NCI-H1694 treated with DMSO at 0.1 percent for 48 hours (cell line): Measurements from ENCODE around the gene POLR2C.
A peak's percentile ranks its signal among the peaks of the same experiment; 100 is the strongest.
"Not testable (repeated sequence)": the region's sequence is repeated elsewhere in the genome, so short reads cannot be mapped to it uniquely, and the experiment has no call there.

Experiments used
- DNase-seq: peaks from one replicate; lab custom pipeline; 2025; lab: John Stamatoyannopoulos, UW

The POLR2C gene

DNA sequence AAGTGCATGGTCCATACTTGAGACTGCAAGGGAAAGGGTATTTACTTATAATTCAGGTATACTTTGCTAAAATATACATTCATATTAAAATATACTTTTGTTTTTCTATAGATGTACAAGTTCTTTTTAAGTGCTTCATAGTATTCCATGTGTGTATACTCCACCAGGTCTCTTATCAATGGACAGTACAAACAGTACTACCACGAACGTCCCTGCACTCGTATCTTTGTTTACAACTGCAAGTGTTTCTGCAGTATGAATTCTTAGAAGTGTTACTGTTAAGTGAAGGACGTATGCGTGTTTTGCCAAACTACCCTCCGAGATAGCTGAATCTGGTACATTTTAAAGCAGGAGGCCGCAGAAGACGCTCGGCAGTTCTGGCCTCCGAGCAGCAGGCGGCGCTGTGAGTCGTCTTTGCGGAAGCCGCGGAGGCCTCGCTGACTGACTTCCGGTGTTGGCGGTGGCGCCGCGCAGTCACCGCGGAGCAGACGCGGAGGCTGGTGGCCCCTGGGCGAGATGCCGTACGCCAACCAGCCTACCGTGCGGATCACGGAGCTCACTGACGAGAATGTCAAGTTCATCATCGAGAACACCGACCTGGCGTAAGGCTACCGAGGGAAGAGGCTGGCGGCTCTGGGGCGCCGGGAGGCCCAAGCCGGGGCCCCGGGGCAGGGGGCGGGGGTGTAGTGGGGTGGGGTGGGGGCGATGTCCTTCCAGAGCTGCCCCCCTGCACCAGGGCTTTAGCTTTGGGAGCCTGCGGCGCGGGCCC is at the start of gene POLR2C:
Gene POLR2C, plus strand, starts transcription at position 471 of the 769 bp plus-strand sequence. Its CDS starts 46 bp downstream, at position 517.
- peak; percentile 52 for DNase-seq

DNA sequence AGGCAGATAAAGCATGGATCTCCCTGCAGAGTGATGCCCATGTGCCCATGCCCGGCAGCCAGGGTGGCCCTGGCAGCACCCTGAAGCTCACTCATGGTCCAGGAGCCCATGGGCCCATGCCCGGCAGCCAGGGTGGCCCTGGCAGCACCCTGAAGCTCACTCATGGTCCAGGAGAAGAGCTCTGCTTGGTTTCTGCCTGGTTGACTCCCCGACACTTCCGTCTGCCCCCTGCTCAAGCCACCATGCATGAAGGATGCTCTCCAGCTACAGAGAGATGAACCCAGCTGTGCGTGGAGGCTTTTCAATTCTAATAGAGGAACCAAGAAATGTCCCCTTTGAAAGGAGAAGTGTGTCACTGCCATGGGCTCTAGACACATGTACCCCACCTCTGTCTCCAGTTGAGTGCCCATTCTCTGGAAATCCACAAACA is 49.2 kb upstream of the POLR2C start:
- DNase-seq: no peak

DNA sequence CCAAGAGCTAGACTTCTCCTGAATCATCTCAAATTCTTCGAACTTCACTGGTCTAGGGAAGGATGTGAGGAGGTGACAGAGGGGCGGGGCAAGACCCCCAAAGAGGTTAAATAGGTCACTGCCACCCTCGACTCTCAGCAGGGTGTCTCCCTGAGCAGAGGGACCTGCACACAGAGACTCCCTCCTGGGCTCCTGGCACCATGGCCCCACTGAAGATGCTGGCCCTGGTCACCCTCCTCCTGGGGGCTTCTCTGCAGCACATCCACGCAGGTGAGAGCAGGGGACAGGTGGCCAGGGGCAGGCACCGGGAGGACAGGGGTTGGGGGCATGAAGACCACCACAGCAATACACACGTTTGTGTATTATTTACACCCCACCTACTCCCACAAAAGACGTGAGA is 48.7 kb upstream of the POLR2C start:
- DNase-seq: no peak

DNA sequence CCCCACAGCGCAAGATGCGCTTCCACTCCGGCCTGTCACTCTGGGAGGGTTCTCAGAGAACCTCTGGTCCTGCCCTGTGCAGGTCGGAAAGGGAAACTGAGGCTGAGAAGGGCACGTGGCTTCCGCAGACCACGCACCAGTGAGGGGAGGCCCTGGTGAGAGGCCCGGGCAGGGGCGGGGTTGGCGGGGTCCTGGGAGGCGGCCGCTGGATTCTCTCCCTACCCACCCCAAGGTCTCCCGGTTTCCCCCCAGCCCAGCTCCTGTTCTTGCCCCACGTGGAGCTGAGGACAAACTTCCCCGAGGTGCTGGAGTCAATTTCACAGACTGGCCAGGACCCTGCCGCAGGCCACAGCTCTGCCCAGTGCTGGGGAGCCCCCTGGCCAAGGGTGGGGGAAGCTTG is 46.4 kb upstream of the POLR2C start:
- DNase-seq: no peak

DNA sequence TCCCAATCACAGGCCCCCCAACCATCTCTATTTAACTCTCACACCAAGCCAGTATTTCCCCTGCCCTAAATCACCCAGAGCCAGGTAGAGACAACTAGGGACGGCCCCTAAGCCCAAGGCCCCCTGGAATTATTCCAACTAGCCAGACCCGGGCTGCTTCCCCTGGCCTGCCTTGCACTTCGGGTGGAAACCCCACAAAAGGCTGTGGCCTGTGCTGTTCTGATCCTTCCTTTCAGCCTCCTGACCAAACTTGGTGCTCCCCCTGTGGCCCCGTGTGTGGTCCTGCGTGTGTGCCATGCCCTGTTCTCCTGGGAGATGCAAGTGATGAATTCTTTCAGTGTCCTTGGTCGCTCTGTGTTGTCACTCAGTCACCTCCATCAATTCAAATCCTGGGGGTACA is 43.0 kb upstream of the POLR2C start:
- no peak for DNase-seq

DNA sequence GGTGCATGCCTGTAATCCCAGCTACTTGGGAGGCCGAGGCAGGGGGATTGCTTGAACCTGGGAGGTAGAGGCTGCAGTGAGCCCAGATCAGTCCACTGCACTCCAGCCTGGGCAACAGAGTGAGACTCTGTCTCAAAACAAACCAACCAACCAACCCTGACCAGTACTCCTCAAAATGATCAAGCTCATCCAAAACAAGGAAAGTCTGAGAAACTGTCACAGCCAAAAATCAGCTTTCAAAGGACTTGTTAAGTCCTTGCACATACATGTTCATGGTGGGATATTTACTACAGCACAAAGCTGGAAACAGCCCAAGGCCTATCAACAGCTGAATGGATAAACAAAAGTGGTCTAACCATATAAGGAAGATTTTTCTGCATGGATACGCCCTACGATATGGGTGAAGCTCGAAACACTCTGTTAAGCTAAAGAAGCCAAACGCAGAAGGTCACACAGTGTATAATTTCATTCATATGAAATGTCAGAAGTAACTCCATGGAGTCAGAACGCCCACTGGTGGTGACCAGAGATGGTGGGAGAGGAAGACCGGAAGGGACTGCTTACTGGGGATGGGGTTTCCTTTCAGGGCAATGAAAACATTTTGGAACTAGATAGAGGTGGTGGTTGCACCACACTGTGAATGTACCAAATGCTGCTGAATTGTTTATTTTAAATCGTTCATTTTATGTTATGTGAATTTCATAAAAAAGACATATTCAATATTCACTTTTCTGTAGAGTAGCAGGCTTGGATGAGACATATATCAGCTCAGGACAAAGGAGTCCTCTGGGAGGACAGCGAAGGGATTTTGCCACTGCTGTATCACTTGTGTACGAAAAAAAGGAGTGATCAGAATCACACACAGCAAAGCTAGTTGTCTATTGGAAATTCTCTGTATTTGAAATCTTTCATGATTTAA is 40.2 kb upstream of the POLR2C start:
- DNase-seq: peak; percentile 39

DNA sequence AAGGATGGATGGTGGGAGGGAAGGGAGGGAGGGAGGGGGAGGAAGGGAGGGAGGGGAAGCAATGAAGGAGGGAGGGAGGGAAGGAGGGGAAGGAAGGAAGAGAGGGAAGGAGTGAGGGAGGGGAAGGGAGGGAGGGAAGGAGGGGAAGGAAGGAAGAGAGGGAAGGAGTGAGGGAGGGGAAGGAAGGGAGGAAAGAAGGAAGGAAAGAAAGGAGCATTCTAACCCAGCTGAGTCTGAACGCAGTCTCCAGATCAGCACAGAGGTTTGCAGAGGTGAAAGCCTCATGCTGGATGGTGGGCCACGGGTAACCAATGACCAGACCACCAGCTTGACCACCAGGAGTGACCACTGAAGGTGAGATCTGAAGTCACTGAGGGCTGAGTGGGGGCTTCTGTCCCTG is 39.3 kb upstream of the POLR2C start:
- DNase-seq: no peak

DNA sequence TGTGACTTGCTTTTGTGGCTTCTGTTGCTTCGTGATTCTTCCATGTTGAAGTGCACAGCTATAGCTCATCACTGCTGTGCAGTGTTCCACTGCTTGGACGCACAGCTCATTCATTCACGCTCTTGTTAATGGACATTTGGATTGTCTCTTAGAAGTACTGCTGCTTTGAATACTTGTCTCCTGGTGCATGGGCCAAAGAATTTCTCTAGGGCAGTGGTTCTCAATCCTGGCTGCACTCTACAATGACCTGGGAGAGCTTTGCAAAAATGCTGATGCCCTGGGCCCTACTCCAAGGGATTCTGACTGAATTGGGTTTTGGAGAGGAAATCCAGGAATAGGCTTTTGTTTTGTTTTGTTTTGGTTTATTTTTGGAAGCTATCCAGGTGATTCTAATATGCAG is 37.9 kb upstream of the POLR2C start:
- no peak for DNase-seq

DNA sequence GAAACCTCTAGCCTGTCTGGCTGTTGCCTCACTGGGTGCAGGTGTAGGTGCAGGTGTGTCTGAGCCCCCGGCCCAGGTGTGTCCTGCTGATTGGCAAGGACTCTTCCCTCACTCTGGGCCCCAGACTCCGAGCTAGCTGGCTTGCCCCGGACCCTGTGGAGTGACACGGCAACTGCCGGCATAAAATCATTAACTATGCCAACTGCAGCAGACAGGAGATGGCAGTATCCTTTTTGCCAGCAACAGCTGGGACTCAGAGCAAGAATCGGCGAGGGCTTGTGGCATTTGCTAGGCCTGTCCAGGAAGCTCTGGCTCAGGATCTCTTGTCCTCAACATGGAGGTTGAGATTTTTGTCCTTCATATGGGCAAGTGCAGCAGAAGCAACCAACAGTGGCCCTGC is 36.1 kb upstream of the POLR2C start:
- no peak for DNase-seq

DNA sequence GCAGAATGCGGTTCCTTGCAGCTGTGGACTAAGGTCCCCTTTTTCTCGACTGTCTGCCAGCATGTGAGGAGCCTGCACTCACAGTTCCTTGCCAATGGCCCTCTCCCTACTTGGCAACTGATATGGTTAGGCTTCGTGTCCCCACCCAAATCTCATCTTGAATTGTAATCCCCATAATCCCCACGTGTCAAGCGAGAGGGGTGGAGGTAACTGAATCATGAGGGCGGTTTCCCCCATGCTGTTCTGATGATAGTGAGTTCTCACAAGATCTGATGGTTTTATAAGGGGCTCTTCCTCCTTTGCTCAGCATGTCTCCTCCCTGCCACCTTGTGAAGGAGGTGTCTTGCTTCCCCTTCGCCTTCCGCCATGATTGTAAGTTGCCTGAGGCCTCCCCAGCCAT is 35.2 kb upstream of the POLR2C start:
- no peak for DNase-seq

DNA sequence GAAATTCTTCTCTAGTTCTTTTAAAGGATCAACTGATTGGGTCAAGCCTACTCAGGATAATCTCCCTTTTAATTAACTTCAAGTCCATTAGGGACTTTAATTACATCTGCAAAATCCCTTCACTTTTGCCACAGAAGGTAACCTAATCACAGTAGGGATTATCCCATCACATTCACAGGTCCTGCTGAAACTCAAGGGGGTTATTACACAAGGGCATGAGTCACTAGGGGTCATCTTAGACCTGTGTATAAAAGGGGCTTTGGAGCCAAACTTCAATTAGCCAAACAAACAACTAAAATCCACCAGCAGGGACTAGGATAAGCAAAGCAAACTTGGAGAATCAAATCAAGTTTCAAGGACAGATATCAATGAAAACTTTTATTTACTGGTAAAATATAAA is 34.7 kb upstream of the POLR2C start:
- DNase-seq: no peak

DNA sequence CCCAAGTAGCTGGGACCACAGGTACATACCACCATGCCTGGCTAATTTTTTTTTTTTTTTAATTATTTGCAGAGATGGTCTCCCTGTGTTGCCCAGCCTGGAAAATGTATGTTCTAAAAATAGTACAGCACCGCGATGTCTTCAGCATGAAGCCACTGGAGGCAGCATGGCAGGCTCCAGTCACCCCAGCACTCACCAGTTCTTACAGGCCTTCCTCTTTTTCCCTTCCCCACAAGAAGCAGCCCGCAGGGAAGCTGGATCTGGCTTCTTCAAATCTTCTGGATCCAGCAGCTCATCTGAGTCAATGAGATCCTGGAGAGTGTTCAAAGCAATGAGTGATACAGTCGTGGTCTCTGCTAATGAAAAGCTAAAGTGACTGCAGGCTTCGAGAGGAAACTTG is 31.5 kb upstream of the POLR2C start:
- DNase-seq: no peak

DNA sequence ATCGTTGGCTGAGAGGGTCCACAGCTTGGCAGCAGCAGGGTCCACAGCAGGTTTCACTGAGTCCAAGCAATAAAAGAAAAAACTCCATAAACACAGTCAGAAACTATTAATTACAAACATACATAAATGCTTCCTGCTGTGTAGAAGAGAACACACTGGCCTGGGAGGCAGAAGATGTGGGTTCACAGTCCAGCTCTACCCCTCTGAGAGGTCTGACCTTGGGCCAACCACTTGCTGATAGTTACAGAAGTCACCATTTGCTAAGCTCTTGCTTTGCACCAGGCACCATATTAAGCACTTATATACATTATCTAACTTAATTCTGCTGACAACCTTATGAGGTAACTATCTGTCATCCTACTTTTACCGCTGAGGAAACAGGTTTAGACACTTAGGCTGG is 30.0 kb upstream of the POLR2C start:
- no peak for DNase-seq

DNA sequence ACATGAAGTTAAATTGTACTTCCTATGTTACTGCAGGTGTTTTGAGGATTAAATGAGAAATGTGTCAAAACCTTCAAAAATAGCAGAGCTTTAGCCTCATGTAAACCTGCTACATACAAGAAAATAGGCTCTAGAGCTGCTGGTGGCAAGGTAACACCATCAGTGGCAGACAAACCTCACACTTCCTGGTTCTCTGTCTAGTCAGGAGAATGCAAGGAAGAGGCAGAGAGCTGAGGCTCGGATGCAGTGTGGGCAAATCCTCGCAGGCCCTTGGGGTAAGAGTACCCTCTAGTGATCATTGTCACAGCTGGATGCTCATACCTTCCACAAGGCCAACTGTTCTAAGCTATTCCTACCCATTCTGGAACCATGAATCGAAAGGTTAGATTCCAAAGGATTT is 29.5 kb upstream of the POLR2C start:
- no peak for DNase-seq

DNA sequence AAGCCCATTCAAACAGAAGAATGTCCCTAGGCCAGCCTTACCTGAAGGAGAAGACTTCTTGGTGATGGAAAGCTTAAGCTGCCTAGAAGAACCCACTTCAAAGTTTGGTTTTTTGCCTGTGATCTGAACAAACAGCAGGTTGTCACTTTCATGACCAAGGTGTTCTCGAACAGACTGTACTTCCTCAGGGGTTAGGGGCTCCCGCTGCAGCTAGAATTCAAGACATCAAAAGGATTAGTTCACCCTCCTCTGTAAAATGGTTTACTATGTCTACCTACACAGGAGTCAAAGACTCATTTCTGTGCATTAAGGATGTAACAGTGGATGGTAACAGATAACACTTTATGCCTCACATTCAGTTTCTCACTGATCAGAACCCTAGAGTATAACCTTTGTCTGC is 28.5 kb upstream of the POLR2C start:
- no peak for DNase-seq

DNA sequence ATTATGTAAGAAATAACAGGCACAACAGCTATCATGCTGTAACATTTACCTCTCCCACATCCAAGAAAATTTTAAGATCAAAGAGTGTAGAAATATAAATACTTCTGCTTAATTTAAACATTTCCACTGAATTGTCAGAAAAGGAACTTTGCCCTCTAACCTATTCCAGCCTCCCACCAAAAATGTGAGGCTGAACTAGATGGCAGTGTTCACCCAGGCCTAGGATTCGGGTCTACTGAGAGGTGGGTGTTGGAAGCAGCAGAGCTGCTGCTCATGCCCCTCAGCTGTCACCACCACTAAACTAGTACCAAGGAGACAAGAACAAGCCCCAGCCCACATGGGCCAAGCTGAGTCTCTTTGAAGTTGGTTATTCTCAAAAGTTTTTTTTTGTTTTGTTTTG is 26.6 kb upstream of the POLR2C start:
- no peak for DNase-seq

DNA sequence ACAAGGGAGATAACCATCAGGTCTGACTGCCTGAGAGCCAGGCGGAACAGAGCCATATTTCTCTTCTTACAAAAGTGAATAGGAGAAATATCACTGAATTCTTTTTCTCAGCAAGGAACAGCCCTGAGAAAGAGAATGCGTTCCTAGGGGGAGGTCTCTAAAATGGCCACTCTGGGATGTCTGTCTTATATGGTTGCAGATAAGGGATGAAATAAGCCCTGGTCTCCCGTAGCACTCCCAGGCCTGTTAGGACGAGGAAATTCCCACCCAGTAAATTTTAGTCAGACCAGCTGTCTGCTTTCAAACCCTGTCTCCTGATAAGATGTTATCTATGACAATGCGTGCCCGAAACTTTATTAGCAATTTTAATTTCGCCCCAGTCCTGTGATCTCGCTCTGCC is 22.5 kb upstream of the POLR2C start:
- DNase-seq: not testable (repeated sequence)

DNA sequence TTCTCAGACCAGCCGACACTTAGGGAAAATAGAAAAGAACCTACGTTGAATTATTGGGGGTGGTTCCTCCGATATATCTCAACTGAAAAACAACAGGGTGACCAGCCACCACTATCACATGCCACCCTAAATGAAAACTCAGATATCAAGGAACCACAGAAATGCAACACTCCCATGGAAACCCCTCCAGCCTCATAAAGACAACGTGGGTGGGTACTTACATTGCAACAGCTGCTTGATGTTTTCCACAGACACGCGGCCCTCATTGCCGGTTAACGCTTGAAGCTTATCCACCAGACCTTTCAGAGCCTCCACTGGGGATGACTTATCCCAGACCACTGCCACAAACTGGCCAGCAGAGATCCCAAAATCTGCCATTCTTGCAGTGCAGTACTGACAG is 21.9 kb upstream of the POLR2C start:
- DNase-seq: not testable (repeated sequence)

DNA sequence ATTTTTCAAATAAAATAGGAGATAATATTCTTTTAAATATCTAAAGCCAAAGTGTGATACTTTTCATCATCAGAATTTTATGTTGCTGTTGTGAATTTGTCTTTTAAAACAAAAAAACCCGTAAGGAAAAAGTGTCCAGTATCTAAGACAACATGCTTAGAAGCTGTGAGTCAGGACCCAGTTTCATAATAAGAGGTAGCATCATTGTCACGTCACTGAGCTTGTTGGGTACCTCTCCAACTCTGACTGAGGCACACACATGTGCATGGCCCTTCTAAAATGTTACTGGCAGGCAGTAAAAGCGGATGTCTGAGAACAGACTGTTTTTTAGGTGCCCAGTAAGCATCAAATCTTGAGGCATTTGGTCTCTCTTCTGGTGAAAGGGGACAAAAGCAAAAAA is 17.8 kb upstream of the POLR2C start:
- no peak for DNase-seq

DNA sequence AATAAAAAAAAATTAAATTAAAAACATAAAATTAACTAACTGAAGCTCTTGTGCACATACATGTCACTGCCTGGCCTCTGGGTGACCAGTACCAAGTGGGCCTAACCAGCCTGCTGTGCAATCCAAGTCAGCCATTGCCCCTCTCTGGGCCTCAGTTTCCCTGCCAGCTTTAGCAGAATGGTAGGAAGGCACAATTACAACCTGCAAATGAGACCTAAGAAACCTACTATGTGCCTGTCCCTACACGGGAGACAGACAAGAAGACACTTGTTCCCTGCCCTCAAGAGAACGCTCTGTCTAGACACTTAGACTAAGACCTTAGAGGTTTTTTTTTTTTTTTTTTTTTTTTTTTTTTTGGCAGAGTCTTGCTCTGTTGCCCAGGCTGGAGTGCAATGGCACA is 17.0 kb upstream of the POLR2C start:
- DNase-seq: no peak

DNA sequence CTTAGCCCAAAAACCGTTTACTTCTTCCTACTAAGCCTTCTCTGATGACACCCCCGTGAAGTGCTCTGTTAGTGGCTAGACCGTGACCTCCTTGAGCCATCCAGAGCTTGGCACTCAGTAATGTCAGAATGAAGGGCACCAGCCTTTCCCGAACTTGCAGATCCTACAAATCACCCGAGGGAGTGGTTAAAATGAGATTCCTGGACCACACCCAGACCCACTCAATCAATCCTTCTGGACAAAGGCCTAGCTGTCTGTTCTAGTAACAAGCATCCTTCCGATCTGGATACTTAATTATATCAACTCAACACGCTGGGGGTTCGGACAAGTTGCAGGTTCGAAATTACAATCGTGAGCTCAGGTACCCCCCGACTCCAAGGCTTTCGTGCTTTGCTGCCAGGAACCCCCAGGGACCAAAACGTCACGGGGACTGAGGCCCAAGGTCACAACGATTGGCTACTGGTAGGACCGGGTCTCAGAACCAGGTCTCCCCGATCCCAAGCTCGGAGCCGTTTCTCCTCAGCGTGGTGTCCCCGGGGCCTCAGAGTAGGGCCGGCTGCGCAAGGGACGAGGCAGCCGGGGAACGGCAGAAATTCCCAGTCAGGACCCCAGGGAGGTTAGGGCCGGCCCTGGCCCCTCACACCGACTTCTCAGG is 15.8 kb upstream of the POLR2C start:
- DNase-seq: peak; percentile 14

DNA sequence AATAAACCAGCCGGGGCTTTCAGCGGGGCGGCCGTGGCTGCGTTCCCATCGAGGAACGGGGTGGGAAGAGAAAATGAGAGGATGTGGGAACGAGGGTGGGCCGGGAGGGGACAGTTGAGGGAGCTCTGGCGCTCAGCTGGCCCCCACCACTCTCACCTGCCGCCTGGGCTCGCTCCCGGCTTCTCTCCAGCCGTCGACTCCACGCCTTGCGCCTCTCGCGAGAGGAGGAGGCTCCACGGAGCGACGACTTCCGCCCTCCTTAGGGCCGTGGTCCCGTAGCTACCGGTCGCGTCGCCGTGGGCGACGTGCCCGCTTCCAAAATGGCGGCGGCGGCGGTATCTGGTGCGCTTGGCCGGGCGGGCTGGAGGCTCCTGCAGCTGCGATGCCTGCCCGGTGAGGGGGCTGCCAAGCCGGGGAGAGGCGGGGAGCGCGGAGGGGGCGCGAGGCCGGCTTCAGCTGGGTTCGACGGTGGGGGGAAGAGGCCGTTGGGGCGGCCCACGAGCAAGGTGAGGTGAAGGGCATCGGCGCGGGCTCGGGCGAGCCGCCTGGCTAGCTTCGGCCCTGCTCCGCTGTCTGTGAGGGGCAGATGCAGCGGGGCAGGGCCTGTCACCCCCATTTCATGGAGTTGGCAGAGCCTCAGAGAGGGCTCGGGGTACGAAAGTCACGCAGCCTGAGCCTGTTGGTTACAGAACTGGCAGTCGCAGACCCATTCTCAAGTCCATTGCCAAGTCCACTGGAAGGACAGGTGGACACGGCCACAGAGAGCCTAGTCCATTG is 15.1 kb upstream of the POLR2C start, which contains the start of the genes CIAPIN1 and COQ9:
Gene CIAPIN1, minus strand, starts transcription at position 200 of the 777 bp plus-strand sequence. CDS start 6,457 bp downstream, outside the sequence.
Gene COQ9, plus strand, starts transcription at position 294 of the 777 bp plus-strand sequence. Its CDS starts 27 bp downstream, at position 321.
- DNase-seq: peak; percentile 67
